Activated B cell treated with CpG ODN at 0.5 μM for 24 hours (primary cell): Measurements from ENCODE around the gene FAAP20. TPM values are rescaled to one million over a fixed set of nuclear protein-coding genes. Genes with fewer than 3 reads are reported as not detected.

Source experiments
- ATAC-seq: fragments of 200-7000 bp; cut with Tn5 transposase; one replicate; pipeline ENCODE4 v1.10.0; 2021; ENCODE audit warnings: low read depth, mild to moderate bottlenecking, moderate library complexity
- CTCF ChIA-PET: fragments of 350-600 bp; sonication (Branson Sonifier 250); formaldehyde crosslinking; loops from one replicate; lab custom pipeline; 2021; ENCODE audit warnings: antibody characterized with exemption; lab: Charles Lee
- POLR2A ChIA-PET: fragments of 350-600 bp; sonication (Branson Sonifier 250); formaldehyde crosslinking; loops from one replicate; lab custom pipeline; 2021; ENCODE audit warnings: antibody characterized with exemption; lab: Charles Lee
- DNase-seq: peaks from one replicate; pipeline ENCODE4 v3.0.0; 2022
- H3K27ac Mint-ChIP-seq: one replicate; pipeline ENCODE4 v1.8.0; 2020; ENCODE audit warnings: mixed read lengths
- H3K27me3 Mint-ChIP-seq: one replicate; pipeline ENCODE4 v1.8.0; 2021; ENCODE audit warnings: mixed read lengths
- H3K36me3 Mint-ChIP-seq: one replicate; pipeline ENCODE4 v1.8.0; 2021; ENCODE audit warnings: low read depth, mixed read lengths
- H3K4me1 Mint-ChIP-seq: one replicate; pipeline ENCODE4 v1.8.0; 2021; ENCODE audit warnings: mixed read lengths
- H3K4me3 Mint-ChIP-seq: one replicate; pipeline ENCODE4 v1.8.0; 2020; ENCODE audit warnings: mild to moderate bottlenecking, mixed read lengths
- H3K9me3 Mint-ChIP-seq: one replicate; pipeline ENCODE4 v1.8.0; 2020; ENCODE audit warnings: mixed read lengths
- intact Hi-C: fragments of 100-400 bp; cut with micrococcal nuclease; formaldehyde crosslinking; loops from one replicate; pipeline ENCODE4 v1.15.1; 2024
- total RNA-seq: library from RNA; stranded (reverse); gene quantifications from 2 replicates; pipeline ENCODE4 v1.2.3, GENCODE V29; 2022
- TF ChIP-seq, protein P1 (sequence below): fragments of 200-600 bp; IDR thresholded peaks from one replicate; pipeline ENCODE4 v1.8.0; 2022; ENCODE audit warnings: antibody characterized with exemption, mild to moderate bottlenecking

The FAAP20 gene
- total RNA-seq, 1 donor from 2014 or later = 73.7 TPM

DNA sequence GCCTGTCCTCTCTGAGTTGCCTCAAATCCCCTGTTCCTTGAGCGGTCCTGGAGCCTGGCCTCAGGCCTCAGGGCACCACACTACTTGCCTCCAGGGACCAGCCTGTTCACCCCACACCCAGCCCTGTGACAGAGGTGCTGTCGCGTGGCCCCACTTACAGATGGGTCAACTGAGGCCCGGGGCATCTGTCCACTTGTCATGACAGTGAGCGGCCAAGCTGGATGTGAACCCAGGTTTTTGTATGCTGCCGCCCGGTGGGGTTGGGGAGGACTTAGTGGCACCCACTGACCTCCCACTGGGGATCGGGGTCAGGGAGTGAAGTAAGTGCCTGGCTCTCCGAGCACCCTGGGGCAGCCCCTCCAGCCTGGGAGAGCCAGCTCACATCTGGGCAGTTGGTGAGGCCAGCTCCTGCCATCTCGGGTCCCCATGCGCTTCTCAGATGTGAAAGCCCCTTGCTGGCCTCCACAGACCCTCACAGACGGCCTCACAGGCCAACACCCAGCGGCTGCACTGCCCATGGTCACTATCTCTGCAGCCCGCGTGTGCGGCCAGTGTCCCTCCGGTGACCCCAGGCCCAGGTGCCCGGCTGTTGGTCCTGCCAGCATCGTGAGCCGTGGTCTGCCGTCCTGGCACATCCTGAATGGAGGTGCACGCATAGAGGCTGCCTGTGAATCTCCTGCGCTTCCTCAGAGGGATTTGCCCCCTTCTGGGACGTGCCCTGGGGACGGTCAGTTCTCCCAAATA is 9.3 kb upstream of the FAAP20 start:
- DNase-seq (no peak), ATAC-seq (no peak)
- no peaks in the 10 kb centered on the region for H3K36me3 Mint-ChIP-seq
- intact Hi-C loops = loop anchor here (1.0 to 10.0 kb wide), 6 partner anchors 9 to 345 kb away; partner anchors contain the start of genes PEX10 and TMEM52
- peaks cover 43% of the 10 kb centered on the region for H3K4me1 Mint-ChIP-seq
- no peaks in the 10 kb centered on the region for H3K27me3 Mint-ChIP-seq
- no peaks in the 10 kb centered on the region for H3K9me3 Mint-ChIP-seq
- TF ChIP-seq, protein P1, sequence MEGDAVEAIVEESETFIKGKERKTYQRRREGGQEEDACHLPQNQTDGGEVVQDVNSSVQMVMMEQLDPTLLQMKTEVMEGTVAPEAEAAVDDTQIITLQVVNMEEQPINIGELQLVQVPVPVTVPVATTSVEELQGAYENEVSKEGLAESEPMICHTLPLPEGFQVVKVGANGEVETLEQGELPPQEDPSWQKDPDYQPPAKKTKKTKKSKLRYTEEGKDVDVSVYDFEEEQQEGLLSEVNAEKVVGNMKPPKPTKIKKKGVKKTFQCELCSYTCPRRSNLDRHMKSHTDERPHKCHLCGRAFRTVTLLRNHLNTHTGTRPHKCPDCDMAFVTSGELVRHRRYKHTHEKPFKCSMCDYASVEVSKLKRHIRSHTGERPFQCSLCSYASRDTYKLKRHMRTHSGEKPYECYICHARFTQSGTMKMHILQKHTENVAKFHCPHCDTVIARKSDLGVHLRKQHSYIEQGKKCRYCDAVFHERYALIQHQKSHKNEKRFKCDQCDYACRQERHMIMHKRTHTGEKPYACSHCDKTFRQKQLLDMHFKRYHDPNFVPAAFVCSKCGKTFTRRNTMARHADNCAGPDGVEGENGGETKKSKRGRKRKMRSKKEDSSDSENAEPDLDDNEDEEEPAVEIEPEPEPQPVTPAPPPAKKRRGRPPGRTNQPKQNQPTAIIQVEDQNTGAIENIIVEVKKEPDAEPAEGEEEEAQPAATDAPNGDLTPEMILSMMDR = no peak
- POLR2A ChIA-PET = interaction anchor here (0.9 to 6.7 kb wide), 9 partner anchors 9 to 382 kb away, joined by 3 to 46 read pairs (median 10); partner anchors contain the start of genes FAAP20, MORN1, PRXL2B and RER1
- H3K27ac Mint-ChIP-seq = no peak overlapping the region
- no peak overlapping the region for H3K4me3 Mint-ChIP-seq
- CTCF ChIA-PET = interaction anchor here (1.0 to 1.5 kb wide), 3 partner anchors 9 to 178 kb away, joined by 3 to 4 read pairs (median 4); partner anchors contain the start of gene FAAP20

DNA sequence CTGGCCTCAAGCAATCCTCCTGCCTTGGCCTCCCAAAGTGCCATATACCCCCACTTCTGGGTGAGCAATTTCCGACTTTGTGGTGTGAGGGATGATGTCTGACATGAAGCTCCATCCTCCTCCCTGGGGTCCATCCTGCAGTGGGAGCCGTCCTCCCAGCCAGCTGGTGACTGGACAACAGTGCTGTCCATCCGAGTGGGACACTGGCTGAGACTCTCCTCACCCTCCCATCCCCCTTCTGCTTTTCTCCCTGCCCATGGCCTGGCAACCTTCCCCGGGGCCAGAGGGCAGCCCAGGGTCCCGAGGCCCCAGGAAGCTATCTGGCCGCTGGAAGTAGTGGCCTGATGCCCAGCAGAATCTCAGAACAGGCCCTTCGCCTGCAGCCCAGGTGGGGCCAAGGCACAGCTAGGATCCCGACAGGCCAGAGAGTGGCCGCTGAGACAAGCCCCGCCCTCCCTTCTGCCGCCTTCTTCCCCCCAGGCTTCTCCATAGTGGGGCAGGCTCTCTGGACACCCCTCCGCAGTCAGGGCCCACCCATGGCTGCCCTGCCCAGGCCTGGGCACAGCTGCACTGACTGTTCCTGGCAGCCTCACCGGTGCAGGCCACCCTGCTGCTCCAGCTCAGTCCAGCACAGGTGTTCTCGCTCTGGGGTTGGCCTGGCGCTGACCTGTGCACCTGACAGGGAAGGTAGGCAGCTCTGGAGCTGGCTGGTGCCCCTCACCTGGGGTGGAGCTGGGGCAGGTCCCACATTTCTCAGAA is 8.4 kb upstream of the FAAP20 start:
- H3K36me3 Mint-ChIP-seq = no peaks in the 10 kb centered on the region
- no peaks in the 10 kb centered on the region for H3K9me3 Mint-ChIP-seq
- DNase-seq (no peak), ATAC-seq (no peak)
- H3K4me1 Mint-ChIP-seq = peaks cover 47% of the 10 kb centered on the region
- TF ChIP-seq, protein P1 = no peak
- ChIA-PET POLR2A (interaction anchor here (0.6 to 6.7 kb wide), 9 partner anchors 8 to 346 kb away, joined by 3 to 46 read pairs (median 5); partner anchors contain the start of genes FAAP20, MORN1, RER1 and SKI), CTCF (interaction anchor here (1.4 to 9.5 kb wide), 2 partner anchors 8 to 179 kb away, joined by 4 to 185 read pairs; partner anchors contain the start of gene FAAP20)
- H3K27ac Mint-ChIP-seq = no peak overlapping the region
- no peak overlapping the region for H3K4me3 Mint-ChIP-seq
- intact Hi-C loops = loop anchor here (10.0 kb wide), 1 partner anchor 52 kb away; no protein-coding TSS in a partner anchor
- H3K27me3 Mint-ChIP-seq = no peaks in the 10 kb centered on the region

DNA sequence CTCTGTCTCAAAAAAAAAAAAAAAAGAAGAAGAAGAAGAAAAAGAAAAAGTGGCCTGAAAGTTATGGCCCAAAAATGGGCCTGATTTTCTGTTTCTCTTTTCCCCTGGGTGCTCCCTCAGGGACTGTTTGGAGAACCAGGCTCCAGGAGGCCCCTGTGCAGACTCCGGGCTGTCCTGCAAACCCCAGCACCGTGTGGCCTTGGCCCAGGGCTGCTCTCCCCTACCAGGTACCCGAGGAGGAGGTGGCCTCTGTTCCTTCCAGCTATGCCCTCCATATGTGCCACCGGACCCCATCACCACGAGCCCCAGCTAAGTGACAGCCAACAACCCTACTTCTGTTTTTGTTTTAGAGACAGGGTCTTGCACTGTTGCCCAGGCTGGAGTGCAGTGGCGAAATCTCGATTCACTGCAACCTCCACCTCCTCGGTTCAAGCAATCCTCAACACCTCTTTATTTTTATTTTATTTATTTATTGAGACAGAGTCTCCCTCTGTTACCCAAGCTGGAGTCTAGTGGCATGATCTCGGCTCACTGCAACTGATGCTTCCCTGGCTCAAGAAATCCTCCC is 7.5 kb upstream of the FAAP20 start:
- no peaks in the 10 kb centered on the region for H3K9me3 Mint-ChIP-seq
- POLR2A ChIA-PET = interaction anchor here (0.6 to 6.7 kb wide), 9 partner anchors 20 to 293 kb away, joined by 3 to 46 read pairs (median 4); partner anchors contain the start of genes MORN1, RER1 and SKI
- H3K27ac Mint-ChIP-seq = peak overlapping the region; percentile 70
- intact Hi-C loops = loop anchor here (10.0 kb wide), 1 partner anchor 53 kb away; no protein-coding TSS in a partner anchor
- DNase-seq (no peak), ATAC-seq (no peak)
- no peak overlapping the region for H3K4me3 Mint-ChIP-seq
- TF ChIP-seq, protein P1 = no peak
- no peaks in the 10 kb centered on the region for H3K27me3 Mint-ChIP-seq
- peaks cover 47% of the 10 kb centered on the region for H3K4me1 Mint-ChIP-seq
- no peaks in the 10 kb centered on the region for H3K36me3 Mint-ChIP-seq
- CTCF ChIA-PET = interaction anchor here (0.7 to 9.5 kb wide), 2 partner anchors 180 to 1222 kb away, joined by 3 to 185 read pairs; no protein-coding TSS in a partner anchor

DNA sequence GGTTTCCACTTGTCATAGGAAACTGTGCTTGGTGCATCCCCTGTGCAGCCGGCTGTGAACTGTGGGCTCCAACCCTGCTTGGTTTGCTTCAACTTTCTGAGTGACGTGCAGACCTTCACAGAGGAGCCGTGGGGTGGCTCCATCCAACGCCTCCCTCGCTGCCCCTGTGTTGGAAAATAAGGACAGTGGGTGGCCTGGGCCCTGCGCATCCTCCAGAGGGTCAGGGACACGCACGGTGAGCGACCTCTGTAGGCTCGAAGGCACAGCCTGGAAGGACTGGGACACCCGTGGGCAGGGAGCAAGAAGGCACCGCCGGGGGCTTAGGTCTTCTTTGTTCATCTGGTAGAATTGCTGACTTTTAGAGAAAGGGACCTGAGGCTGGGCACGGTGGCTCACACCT is 6.5 kb upstream of the FAAP20 start:
- H3K27ac Mint-ChIP-seq = no peak overlapping the region
- no peaks in the 10 kb centered on the region for H3K27me3 Mint-ChIP-seq

More for the DNA sequence above, 6.5 kb upstream of the FAAP20 start:
- no peaks in the 10 kb centered on the region for H3K36me3 Mint-ChIP-seq
- intact Hi-C loops = loop anchor here (10.0 kb wide), 1 partner anchor 54 kb away; no protein-coding TSS in a partner anchor
- POLR2A ChIA-PET = interaction anchor here (0.9 kb wide), 1 partner anchor 21 kb away, joined by 4 read pairs; no protein-coding TSS in a partner anchor
- TF ChIP-seq, protein P1 = no peak
- CTCF ChIA-PET = interaction anchor here (9.5 kb wide), 1 partner anchor 181 kb away, joined by 185 read pairs; no protein-coding TSS in a partner anchor
- ATAC-seq (no peak), DNase-seq (no peak)
- H3K9me3 Mint-ChIP-seq = no peaks in the 10 kb centered on the region
- no peak overlapping the region for H3K4me3 Mint-ChIP-seq
- H3K4me1 Mint-ChIP-seq = peaks cover 45% of the 10 kb centered on the region
